K562 (cell line): ENCODE measurements around the gene GNAQ. TPM values are rescaled to one million over a fixed set of nuclear protein-coding genes. Genes with fewer than 3 reads are reported as not detected.

Experiments used
- ATAC-seq: fragments of 200-7000 bp; cut with Tn5 transposase; 3 replicates; pipeline ENCODE4 v1.9.1; 2020; ENCODE audit warnings: moderate library complexity
- BruUV-seq: library from RNA; stranded (reverse); fragments of 400-500 nt; replicated peaks from 2 replicates; lab custom pipeline; 2021; lab: Mats Ljungman, UMichigan
- CTCF ChIA-PET: fragments of 300-600 bp; formaldehyde crosslinking; extraction: SDS; loops from one replicate; lab custom pipeline; 2021; ENCODE audit warnings: low intra/inter-chr PET ratio; lab: Yijun Ruan, JAX
- POLR2A ChIA-PET: fragments of 300-600, 350-650 bp; sonication (Branson Sonifier 250); formaldehyde crosslinking; extraction: SDS; loops from one replicate; lab custom pipeline; 2021; ENCODE audit warnings: antibody characterized with exemption, inconsistent platforms; lab: Yijun Ruan, JAX
- DNase-seq, 4 experiments: peaks; one replicate each; pipeline versions ENCODE4 v3.0.0 to v3.0.0-alpha.2; 2011 to 2018; ENCODE audit warnings: low spot score in 3 of 4, mixed read lengths in 3 of 4; ENCODE audit errors: extremely low read depth in 1 of 4
- FAIRE-seq: peaks from 2 replicates; lab custom pipeline; 2011; peaks lifted over from hg19 to GRCh38; lab: Jason Lieb, UNC
- H2AFZ ChIP-seq: 2 replicates; pipeline ENCODE4 v1.6.0; 2011; ENCODE audit warnings: low read depth, low read length, control low read depth, inconsistent platforms
- H3K27ac ChIP-seq: fragments of 200-600 bp; 3 replicates; pipeline ENCODE4 v1.8.0; 2011; ENCODE audit warnings: low read depth, mild to moderate bottlenecking, control low read depth, inconsistent platforms, low read length, moderate library complexity, mixed read lengths; ENCODE audit errors: extremely low read depth
- H3K27me3 ChIP-seq, 2 experiments: fragments of 300-600 bp in 1 of 2; 2 replicates in 1 of 2; 3 replicates in 1 of 2; pipeline versions ENCODE4 v1.6.0 to v1.8.0; 2011; ENCODE audit warnings: inconsistent platforms in 2 of 2, low read length in 2 of 2, mild to moderate bottlenecking in 1 of 2, mixed read lengths in 1 of 2, moderate library complexity in 1 of 2; ENCODE audit not compliant: control insufficient read depth in 2 of 2, insufficient read depth in 2 of 2
- H3K36me3 ChIP-seq: fragments of 300-600 bp; 3 replicates; pipeline ENCODE4 v1.8.0; 2011; ENCODE audit warnings: mild to moderate bottlenecking, low read length, inconsistent platforms; ENCODE audit not compliant: control insufficient read depth, insufficient read depth
- H3K4me1 ChIP-seq, 2 experiments: fragments of 200-600 bp in 1 of 2; replicated peaks in 1 of 2; 2 replicates in 1 of 2; 3 replicates in 1 of 2; pipeline versions ENCODE4 v1.5.1 to v1.8.0; 2011; ENCODE audit warnings: inconsistent platforms in 2 of 2, low read length in 2 of 2, mild to moderate bottlenecking in 1 of 2, mixed read lengths in 1 of 2, moderate library complexity in 1 of 2; ENCODE audit not compliant: control insufficient read depth in 2 of 2, insufficient read depth in 2 of 2
- H3K4me2 ChIP-seq: 2 replicates; pipeline ENCODE4 v1.6.1; 2011; ENCODE audit warnings: low read length, control low read depth, inconsistent platforms, mixed read lengths; ENCODE audit not compliant: insufficient read depth
- H3K4me3 ChIP-seq: fragments of 200-600 bp; sonication (generic), shearing (Covaris generic); 2 replicates; pipeline ENCODE4 v1.5.1; 2016; ENCODE audit warnings: control low read depth, inconsistent platforms
- H3K79me2 ChIP-seq: fragments of 200-600 bp; 3 replicates; pipeline ENCODE4 v1.8.0; 2011; ENCODE audit warnings: low read length, inconsistent platforms; ENCODE audit not compliant: control insufficient read depth, insufficient read depth
- H3K9ac ChIP-seq, 2 experiments: 2 replicates each; pipeline versions ENCODE4 v1.6.0 to v1.6.1; 2011; ENCODE audit warnings: low read depth in 2 of 2, low read length in 2 of 2, control low read depth in 1 of 2, inconsistent platforms in 1 of 2, mild to moderate bottlenecking in 1 of 2, mixed read lengths in 1 of 2; ENCODE audit not compliant: insufficient read depth in 1 of 2
- H3K9me1 ChIP-seq: one replicate; pipeline ENCODE4 v1.6.0; 2011; ENCODE audit warnings: inconsistent platforms, mild to moderate bottlenecking, low read length, moderate library complexity; ENCODE audit not compliant: control insufficient read depth, insufficient read depth
- H3K9me3 ChIP-seq: replicated peaks from 2 replicates; pipeline ENCODE4 v1.5.1; 2011; ENCODE audit warnings: low read depth, low read length, inconsistent platforms; ENCODE audit not compliant: control insufficient read depth, insufficient read depth
- H4K20me1 ChIP-seq: replicated peaks from 2 replicates; pipeline ENCODE4 v1.6.1; 2011; ENCODE audit warnings: low read length, inconsistent platforms, mixed read lengths; ENCODE audit not compliant: control insufficient read depth, insufficient read depth
- ATF7 ChIP-seq: fragments of 450-650 bp; IDR thresholded peaks from 2 replicates; pipeline ENCODE4 v1.7.1; 2014; ENCODE audit warnings: mild to moderate bottlenecking, moderate library complexity
- CEBPB ChIP-seq: fragments of 450-650 bp; IDR thresholded peaks from 2 replicates; pipeline ENCODE4 v1.6.1; 2016; ENCODE audit warnings: missing genetic modification characterization, missing compliant biosample characterization
- HDAC1 ChIP-seq, 2 experiments: fragments of 450-650 bp; IDR thresholded peaks; 2 replicates each; pipeline ENCODE4 v1.6.1; 2016 to 2017; ENCODE audit warnings: inconsistent platforms in 1 of 2, mild to moderate bottlenecking in 1 of 2, moderate library complexity in 1 of 2
- MCM5 ChIP-seq: fragments of 450-650 bp; IDR thresholded peaks from 2 replicates; pipeline ENCODE4 v1.6.1; 2016; ENCODE audit warnings: low read depth
- MTA3 ChIP-seq: fragments of 450-650 bp; formaldehyde crosslinking; IDR thresholded peaks from 2 replicates; pipeline ENCODE4 v1.6.1; 2017; ENCODE audit warnings: mild to moderate bottlenecking, borderline replicate concordance
- NR2F6 ChIP-seq: fragments of 450-650 bp; formaldehyde crosslinking; IDR thresholded peaks from 2 replicates; pipeline ENCODE4 v1.4.0; 2020; ENCODE audit warnings: mild to moderate bottlenecking
- TAF15 ChIP-seq: fragments of 200-400 bp; formaldehyde crosslinking; IDR thresholded peaks from 2 replicates; pipeline ENCODE4 v1.6.1; 2017; ENCODE audit warnings: mild to moderate bottlenecking, low read depth, low read length, moderate library complexity
- ZNF174 ChIP-seq: fragments of 250-450 bp; sonication (Bioruptor Pico); IDR thresholded peaks from 2 replicates; pipeline ENCODE4 v1.4.0; 2020; ENCODE audit warnings: mild to moderate bottlenecking
- ZNF212 ChIP-seq: fragments of 450-650 bp; formaldehyde crosslinking; IDR thresholded peaks from 2 replicates; pipeline ENCODE4 v1.4.0; 2020; ENCODE audit warnings: mild to moderate bottlenecking
- ZNF551 ChIP-seq: fragments of 250-450 bp; sonication (Bioruptor Pico); IDR thresholded peaks from 2 replicates; pipeline ENCODE4 v1.5.0; 2021; ENCODE audit warnings: mild to moderate bottlenecking, moderate library complexity
- ZNF707 ChIP-seq: fragments of 250-450 bp; sonication (Bioruptor Pico); conservative IDR thresholded peaks from 2 replicates; pipeline ENCODE4 v1.8.0; 2022; ENCODE audit warnings: inconsistent platforms, mild to moderate bottlenecking, moderate library complexity
- ZNF764 ChIP-seq: fragments of 250-450 bp; sonication (Bioruptor Pico); IDR thresholded peaks from 2 replicates; pipeline ENCODE4 v1.4.0; 2020; ENCODE audit warnings: low read depth, mild to moderate bottlenecking, moderate library complexity
- WGBS: fragments of 100-300 bp; shearing (Covaris generic); methylation state at CpG from one replicate; pipeline ENCODE4 v1.1.6; 2016; ENCODE audit warnings: low coverage, mixed read lengths; ENCODE audit not compliant: insufficient coverage; ENCODE audit errors: missing lambda C conversion rate; 5-methylcytosine and 5-hydroxymethylcytosine counted together
- in situ Hi-C: fragments of 300-500 bp; cut with MboI; formaldehyde crosslinking; loops from 4 replicates; pipeline ENCODE4 v1.15.0; 2018; ENCODE audit warnings: inconsistent platforms, mixed read lengths
- intact Hi-C: fragments of 100-400 bp; cut with micrococcal nuclease; formaldehyde crosslinking; loops from 2 replicates; pipeline ENCODE4 v1.14.2; 2022
- polyA plus RNA-seq, 8 experiments: library from polyadenylated mRNA; depleted of rRNA in 4 of 8; stranded (reverse) in 5 of 8; unstranded in 3 of 8; fragments of >200 nt; fragmentation: Nextera tagmentation in 2 of 8; fragmentation: Illumina TruSeq in 1 of 8; extraction: Ambion mirVana in 2 of 8; extraction: Trizol in 1 of 8; gene quantifications; 2 replicates each; pipeline versions ENCODE4 v1.2.1 to v1.2.3, GENCODE V29; 2011 to 2014; ENCODE audit warnings: inconsistent platforms in 1 of 8, missing spikeins in 1 of 8
- total RNA-seq, 7 experiments: library from RNA; depleted of rRNA in 6 of 7; stranded (reverse); fragments of >200 nt in 6 of 7; fragmentation: Illumina TruSeq in 2 of 7; extraction: Trizol in 2 of 7; gene quantifications; 2 replicates each; pipeline versions ENCODE4 v1.2.1 to v1.2.3, GENCODE V29; 2011 to 2021; ENCODE audit warnings: low replicate concordance in 1 of 7
- TF ChIP-seq, protein P1 (sequence below): sonication (generic); IDR thresholded peaks from 2 replicates; pipeline ENCODE4 v1.6.1; 2016
- TF ChIP-seq, protein P2 (sequence below): fragments of 200-800 bp; sonication (Bioruptor generic); IDR thresholded peaks from 2 replicates; pipeline ENCODE4 v1.6.1; 2017; ENCODE audit warnings: missing genetic modification characterization, missing compliant biosample characterization
- TF ChIP-seq, protein P3 (sequence below): fragments of 450-650 bp; IDR thresholded peaks from 2 replicates; pipeline ENCODE4 v1.6.1; 2016; ENCODE audit warnings: low read depth

The GNAQ gene
- total and polyA plus RNA-seq, 9 of the 15 experiments (the other 6 are each of a cell fraction or from before 2014, with no cell fraction given) = 4.8 to 27.9 (median 17.5) TPM

DNA sequence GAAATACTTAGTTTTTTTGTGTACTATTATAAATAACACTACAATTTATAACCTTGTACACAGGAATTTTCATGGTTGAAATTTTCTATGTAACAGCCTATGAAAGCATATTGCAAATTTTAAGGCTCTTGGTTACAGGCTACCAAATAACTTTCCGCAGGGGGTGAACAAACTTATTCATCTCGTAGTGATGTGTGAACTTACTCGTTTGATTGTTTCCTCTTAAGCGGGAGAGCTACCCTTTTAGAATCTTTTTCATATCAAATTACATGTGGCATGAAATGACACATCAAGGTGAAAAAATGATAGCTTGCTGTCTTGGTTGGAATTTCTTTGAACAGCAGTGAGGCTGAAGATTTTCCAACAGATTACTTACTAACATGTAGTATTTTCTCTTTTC lies 292.7 kb downstream of the GNAQ start:
- no TSS peak for BruUV-seq
- 88% methylated on average over 4 of the region's 4 CpGs for WGBS
- Histone ChIP-seq H4K20me1 (no peaks in the 10 kb centered on the region), H3K4me3 (no peak overlapping the region), H3K4me1 (no peaks in the 10 kb centered on the region; a peak in 1 of 5 replicates), H3K4me2 (no peak overlapping the region), H3K36me3 (no peaks in the 10 kb centered on the region), H3K79me2 (no peaks in the 10 kb centered on the region), H3K9ac (no peak overlapping the region), H3K9me1 (no peaks in the 10 kb centered on the region), H3K27me3 (no peaks in the 10 kb centered on the region), H2AFZ (no peak overlapping the region), H3K9me3 (no peaks in the 10 kb centered on the region), H3K27ac (no peak overlapping the region)
- no peak for FAIRE-seq
- in situ Hi-C loops = no loop called here
- no peak for TF ChIP-seq NR2F6 (CRISPR knock-in tag)
- TF ChIP-seq TAF15 = no peak
- no peak for TF ChIP-seq ATF7
- TF ChIP-seq ZNF764 (CRISPR knock-in tag) = no peak
- TF ChIP-seq ZNF707 (CRISPR knock-in tag) = no peak
- TF ChIP-seq ZNF174 (CRISPR knock-in tag) = no peak
- no peak for TF ChIP-seq ZNF212 (CRISPR knock-in tag)
- TF ChIP-seq, protein P1, sequence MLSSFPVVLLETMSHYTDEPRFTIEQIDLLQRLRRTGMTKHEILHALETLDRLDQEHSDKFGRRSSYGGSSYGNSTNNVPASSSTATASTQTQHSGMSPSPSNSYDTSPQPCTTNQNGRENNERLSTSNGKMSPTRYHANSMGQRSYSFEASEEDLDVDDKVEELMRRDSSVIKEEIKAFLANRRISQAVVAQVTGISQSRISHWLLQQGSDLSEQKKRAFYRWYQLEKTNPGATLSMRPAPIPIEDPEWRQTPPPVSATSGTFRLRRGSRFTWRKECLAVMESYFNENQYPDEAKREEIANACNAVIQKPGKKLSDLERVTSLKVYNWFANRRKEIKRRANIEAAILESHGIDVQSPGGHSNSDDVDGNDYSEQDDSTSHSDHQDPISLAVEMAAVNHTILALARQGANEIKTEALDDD = no peak
- TF ChIP-seq MCM5 = no peak
- no peak for TF ChIP-seq HDAC1 (IDR thresholded peaks at IDR 0.05)
- TF ChIP-seq CEBPB (tag) = no peak
- no peak for TF ChIP-seq ZNF551 (CRISPR knock-in tag)
- TF ChIP-seq, protein P2, sequence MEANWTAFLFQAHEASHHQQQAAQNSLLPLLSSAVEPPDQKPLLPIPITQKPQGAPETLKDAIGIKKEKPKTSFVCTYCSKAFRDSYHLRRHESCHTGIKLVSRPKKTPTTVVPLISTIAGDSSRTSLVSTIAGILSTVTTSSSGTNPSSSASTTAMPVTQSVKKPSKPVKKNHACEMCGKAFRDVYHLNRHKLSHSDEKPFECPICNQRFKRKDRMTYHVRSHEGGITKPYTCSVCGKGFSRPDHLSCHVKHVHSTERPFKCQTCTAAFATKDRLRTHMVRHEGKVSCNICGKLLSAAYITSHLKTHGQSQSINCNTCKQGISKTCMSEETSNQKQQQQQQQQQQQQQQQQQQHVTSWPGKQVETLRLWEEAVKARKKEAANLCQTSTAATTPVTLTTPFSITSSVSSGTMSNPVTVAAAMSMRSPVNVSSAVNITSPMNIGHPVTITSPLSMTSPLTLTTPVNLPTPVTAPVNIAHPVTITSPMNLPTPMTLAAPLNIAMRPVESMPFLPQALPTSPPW (CRISPR knock-in tag) = no peak
- no peak for TF ChIP-seq MTA3
- TF ChIP-seq, protein P3, sequence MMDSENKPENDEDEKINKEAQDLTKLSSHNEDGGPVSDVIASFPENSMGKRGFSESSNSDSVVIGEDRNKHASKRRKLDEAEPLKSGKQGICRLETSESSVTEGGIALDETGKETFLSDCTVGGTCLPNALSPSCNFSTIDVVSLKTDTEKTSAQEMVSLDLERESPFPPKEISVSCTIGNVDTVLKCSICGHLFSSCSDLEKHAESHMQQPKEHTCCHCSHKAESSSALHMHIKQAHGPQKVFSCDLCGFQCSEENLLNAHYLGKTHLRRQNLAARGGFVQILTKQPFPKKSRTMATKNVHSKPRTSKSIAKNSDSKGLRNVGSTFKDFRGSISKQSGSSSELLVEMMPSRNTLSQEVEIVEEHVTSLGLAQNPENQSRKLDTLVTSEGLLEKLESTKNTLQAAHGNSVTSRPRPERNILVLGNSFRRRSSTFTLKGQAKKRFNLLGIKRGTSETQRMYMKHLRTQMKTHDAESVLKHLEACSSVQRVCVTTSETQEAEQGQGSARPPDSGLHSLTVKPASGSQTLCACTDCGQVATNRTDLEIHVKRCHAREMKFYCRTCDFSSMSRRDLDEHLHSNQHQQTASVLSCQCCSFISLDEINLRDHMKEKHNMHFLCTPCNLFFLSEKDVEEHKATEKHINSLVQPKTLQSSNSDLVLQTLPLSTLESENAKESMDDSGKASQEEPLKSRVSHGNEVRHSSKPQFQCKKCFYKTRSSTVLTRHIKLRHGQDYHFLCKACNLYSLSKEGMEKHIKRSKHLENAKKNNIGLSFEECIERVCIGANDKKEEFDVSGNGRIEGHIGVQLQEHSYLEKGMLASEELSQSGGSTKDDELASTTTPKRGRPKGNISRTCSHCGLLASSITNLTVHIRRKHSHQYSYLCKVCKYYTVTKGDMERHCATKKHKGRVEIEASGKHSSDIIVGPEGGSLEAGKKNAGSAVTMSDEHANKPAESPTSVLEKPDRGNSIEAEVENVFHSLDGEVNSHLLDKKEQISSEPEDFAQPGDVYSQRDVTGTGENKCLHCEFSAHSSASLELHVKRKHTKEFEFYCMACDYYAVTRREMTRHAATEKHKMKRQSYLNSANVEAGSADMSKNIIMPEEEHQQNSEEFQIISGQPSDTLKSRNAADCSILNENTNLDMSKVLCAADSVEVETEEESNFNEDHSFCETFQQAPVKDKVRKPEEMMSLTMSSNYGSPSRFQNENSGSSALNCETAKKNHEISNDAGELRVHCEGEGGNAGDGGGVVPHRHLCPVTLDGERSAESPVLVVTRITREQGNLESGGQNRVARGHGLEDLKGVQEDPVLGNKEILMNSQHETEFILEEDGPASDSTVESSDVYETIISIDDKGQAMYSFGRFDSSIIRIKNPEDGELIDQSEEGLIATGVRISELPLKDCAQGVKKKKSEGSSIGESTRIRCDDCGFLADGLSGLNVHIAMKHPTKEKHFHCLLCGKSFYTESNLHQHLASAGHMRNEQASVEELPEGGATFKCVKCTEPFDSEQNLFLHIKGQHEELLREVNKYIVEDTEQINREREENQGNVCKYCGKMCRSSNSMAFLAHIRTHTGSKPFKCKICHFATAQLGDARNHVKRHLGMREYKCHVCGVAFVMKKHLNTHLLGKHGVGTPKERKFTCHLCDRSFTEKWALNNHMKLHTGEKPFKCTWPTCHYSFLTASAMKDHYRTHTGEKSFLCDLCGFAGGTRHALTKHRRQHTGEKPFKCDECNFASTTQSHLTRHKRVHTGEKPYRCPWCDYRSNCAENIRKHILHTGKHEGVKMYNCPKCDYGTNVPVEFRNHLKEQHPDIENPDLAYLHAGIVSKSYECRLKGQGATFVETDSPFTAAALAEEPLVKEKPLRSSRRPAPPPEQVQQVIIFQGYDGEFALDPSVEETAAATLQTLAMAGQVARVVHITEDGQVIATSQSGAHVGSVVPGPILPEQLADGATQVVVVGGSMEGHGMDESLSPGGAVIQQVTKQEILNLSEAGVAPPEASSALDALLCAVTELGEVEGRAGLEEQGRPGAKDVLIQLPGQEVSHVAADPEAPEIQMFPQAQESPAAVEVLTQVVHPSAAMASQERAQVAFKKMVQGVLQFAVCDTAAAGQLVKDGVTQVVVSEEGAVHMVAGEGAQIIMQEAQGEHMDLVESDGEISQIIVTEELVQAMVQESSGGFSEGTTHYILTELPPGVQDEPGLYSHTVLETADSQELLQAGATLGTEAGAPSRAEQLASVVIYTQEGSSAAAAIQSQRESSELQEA = no peak
- CTCF ChIA-PET = no interaction called here
- intact Hi-C loops = no loop called here
- ATAC-seq = no peak
- DNase-seq = no peak
- POLR2A ChIA-PET = no interaction called here
